Adrenal gland (tissue), 5 donors: ENCODE results near the gene CDCA4.
"Not testable (repeated sequence)": the region's sequence is repeated elsewhere in the genome, so short reads cannot be mapped to it uniquely, and the experiment has no call there.

Source experiments
- CTCF ChIP-seq, 6 experiments: fragments of 450-650 bp in 4 of 6; fragments of 200-600 bp in 2 of 6; sonication (generic) in 1 of 6; IDR thresholded peaks; 1 replicate in 5 of 6; 2 replicates in 1 of 6; pipeline versions ENCODE4 v1.5.1 to v1.8.0; 2016 to 2021; ENCODE audit warnings: antibody characterized with exemption in 6 of 6, mild to moderate bottlenecking in 2 of 6, moderate library complexity in 1 of 6
- POLR2A ChIP-seq, 2 donors: fragments of 450-650 bp; IDR thresholded peaks; one replicate each; pipeline ENCODE4 v1.6.1; 2017; ENCODE audit warnings: antibody characterized with exemption in 2 of 2, mild to moderate bottlenecking in 2 of 2, moderate library complexity in 1 of 2
- donor health status: DM: no; HTN: no; CAD: no.

DNA sequence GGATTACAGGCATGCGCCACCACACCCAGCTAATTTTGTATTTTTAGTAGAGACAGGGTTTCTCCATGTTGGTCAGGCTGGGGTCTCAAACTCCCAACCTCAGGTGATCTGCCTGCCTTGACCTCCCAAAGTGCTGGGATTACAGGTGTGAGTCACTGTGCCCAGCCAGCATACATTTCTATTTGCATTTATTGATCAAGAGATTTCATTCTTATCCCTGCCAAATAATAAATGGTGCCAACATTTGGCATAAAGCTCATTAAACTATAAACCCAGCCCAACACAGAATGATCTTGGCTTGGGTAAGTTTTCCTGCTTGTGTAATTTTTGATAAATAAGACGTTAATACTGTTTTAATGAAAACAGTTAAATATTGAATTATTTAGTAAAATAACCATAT lies 14.7 kb upstream of the CDCA4 start:
- not testable (repeated sequence) for TF ChIP-seq CTCF, POLR2A (IDR thresholded peaks at IDR 0.05)
